Measurements from ENCODE around the gene LIPH.
"Not testable (repeated sequence)": the region's sequence is repeated elsewhere in the genome, so short reads cannot be mapped to it uniquely, and the experiment has no call there.

LIPH gene

DNA sequence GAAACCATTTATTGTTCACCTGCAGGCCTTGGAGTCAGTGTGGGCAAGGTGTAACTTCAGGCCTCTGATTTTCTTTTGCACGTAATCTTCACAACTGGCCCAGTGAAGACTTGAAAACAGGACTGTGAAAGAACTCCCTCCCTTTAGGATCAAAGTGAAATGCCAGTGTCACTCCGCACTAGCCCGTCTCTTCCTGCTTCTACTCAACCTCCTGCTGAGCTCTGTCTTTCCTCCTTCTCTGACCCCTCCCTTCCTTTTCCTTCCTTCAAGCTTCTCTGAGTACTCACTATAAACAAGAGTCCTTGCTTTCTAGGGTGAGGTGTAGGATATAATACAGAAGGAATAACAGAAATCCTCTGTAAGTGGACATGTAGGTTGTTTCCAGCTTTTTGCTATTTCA, 82.1 kb downstream of the LIPH start:
- Histone ChIP-seq H3K9ac (ENCODE audit: low read depth, low read length, poor library complexity, severe bottlenecking) (no peak overlapping the region), H3K4me1 (ENCODE audit: insufficient read depth, low read length, poor library complexity, severe bottlenecking) (no peaks in the 10 kb centered on the region), H2AFZ (ENCODE audit: low read length) (no peak overlapping the region), H3K4me2 (ENCODE audit: low read depth, low read length, poor library complexity, severe bottlenecking) (no peak overlapping the region), H4K20me1 (ENCODE audit: insufficient read depth, low read length, poor library complexity, severe bottlenecking) (no peaks in the 10 kb centered on the region), H3K36me3 (ENCODE audit: insufficient read depth, low read length) (peaks cover 3% of the 10 kb centered on the region; the same call in 1 of the 2 replicates), H3K79me2 (ENCODE audit: insufficient read depth, low read length) (no peaks in the 10 kb centered on the region), H3K27me3 (ENCODE audit: insufficient read depth, low read length, poor library complexity, severe bottlenecking) (no peaks in the 10 kb centered on the region), H3F3A (ENCODE audit: low read depth) (no peaks in the 10 kb centered on the region), H3K9me3 (ENCODE audit: insufficient read depth, low read depth, low read length) (no peaks in the 10 kb centered on the region), H3K4me3 (ENCODE audit: low read length, poor library complexity, severe bottlenecking) (no peak overlapping the region), H3K9me2 (replicated peaks; ENCODE audit: low read depth, low read length) (no peaks in the 10 kb centered on the region)
- no peak for TF ChIP-seq EZH2phosphoT487 (IDR thresholded peaks at IDR 0.05; ENCODE audit: borderline replicate concordance)
- TF ChIP-seq, protein P1, sequence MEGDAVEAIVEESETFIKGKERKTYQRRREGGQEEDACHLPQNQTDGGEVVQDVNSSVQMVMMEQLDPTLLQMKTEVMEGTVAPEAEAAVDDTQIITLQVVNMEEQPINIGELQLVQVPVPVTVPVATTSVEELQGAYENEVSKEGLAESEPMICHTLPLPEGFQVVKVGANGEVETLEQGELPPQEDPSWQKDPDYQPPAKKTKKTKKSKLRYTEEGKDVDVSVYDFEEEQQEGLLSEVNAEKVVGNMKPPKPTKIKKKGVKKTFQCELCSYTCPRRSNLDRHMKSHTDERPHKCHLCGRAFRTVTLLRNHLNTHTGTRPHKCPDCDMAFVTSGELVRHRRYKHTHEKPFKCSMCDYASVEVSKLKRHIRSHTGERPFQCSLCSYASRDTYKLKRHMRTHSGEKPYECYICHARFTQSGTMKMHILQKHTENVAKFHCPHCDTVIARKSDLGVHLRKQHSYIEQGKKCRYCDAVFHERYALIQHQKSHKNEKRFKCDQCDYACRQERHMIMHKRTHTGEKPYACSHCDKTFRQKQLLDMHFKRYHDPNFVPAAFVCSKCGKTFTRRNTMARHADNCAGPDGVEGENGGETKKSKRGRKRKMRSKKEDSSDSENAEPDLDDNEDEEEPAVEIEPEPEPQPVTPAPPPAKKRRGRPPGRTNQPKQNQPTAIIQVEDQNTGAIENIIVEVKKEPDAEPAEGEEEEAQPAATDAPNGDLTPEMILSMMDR (conservative IDR thresholded peaks at IDR 0.05; ENCODE audit: low read length), result no peak

DNA sequence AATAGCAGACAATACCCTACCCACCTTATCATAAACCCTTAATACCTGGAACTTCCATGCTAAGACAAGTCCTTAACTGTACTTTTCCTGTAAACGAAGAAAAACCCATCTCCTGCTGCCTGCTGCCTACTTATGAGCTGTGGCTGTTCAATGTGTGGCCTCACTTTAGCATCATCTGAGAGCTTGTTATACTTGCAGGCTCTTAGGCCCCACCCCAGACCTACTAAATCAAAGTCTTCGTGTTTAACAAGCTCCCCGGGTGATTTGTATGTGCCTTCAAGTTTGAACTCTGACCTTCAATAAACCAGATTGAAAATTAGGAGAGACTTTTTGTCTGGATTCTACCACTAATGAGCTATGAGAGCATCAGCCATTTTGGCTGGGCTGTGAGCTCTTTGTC, 82.8 kb downstream of the LIPH start:
- Histone ChIP-seq H3K4me3 (ENCODE audit: low read length, poor library complexity, severe bottlenecking) (no peak overlapping the region), H3K9me2 (replicated peaks; ENCODE audit: low read depth, low read length) (no peaks in the 10 kb centered on the region)
- TF ChIP-seq, protein P1 (conservative IDR thresholded peaks at IDR 0.05; ENCODE audit: low read length), result no peak
- TF ChIP-seq EZH2phosphoT487 (IDR thresholded peaks at IDR 0.05; ENCODE audit: borderline replicate concordance), result no peak

DNA sequence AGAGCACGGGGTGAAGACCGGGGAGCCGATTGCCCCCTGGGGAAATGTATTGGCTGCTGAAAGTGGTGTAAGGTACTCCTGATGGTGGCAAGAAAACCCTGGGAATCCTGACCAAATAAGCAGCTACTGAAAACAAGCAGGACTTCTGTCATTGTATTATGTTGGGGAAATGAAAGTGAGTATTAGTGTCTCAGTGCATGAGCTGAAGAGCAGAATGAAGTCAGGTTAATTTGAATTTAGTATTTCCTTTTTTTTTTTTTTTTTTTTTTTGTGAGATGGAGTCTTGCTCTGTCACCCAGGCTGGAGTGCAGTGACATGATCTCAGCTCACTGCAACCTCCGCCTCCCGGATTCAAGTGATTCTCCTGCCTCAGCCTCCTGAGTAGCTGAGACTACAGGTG, 86.3 kb downstream of the LIPH start:
- not testable (repeated sequence) for H3F3A ChIP-seq (ENCODE audit: low read depth); H3K4me2 ChIP-seq (ENCODE audit: low read depth, low read length, poor library complexity, severe bottlenecking); H3K36me3 ChIP-seq (ENCODE audit: insufficient read depth, low read length); H4K20me1 ChIP-seq (ENCODE audit: insufficient read depth, low read length, poor library complexity, severe bottlenecking); H2AFZ ChIP-seq (ENCODE audit: low read length); H3K79me2 ChIP-seq (ENCODE audit: insufficient read depth, low read length); H3K27me3 ChIP-seq (ENCODE audit: insufficient read depth, low read length, poor library complexity, severe bottlenecking); H3K9me2 ChIP-seq (replicated peaks; ENCODE audit: low read depth, low read length); H3K9ac ChIP-seq (ENCODE audit: low read depth, low read length, poor library complexity, severe bottlenecking); H3K9me3 ChIP-seq (ENCODE audit: insufficient read depth, low read depth, low read length); H3K4me3 ChIP-seq (ENCODE audit: low read length, poor library complexity, severe bottlenecking); H3K4me1 ChIP-seq (ENCODE audit: insufficient read depth, low read length, poor library complexity, severe bottlenecking)

More for the DNA sequence above, 82.8 kb downstream of the LIPH start:
- H3K9ac ChIP-seq (ENCODE audit: low read depth, low read length, poor library complexity, severe bottlenecking), result no peak overlapping the region
- H3F3A ChIP-seq (ENCODE audit: low read depth), result no peaks in the 10 kb centered on the region
- no peaks in the 10 kb centered on the region for H3K4me1 ChIP-seq (ENCODE audit: insufficient read depth, low read length, poor library complexity, severe bottlenecking)
- H3K27me3 ChIP-seq (ENCODE audit: insufficient read depth, low read length, poor library complexity, severe bottlenecking), result no peaks in the 10 kb centered on the region
- no peaks in the 10 kb centered on the region for H3K79me2 ChIP-seq (ENCODE audit: insufficient read depth, low read length)
- no peak overlapping the region for H2AFZ ChIP-seq (ENCODE audit: low read length)
- H3K4me2 ChIP-seq (ENCODE audit: low read depth, low read length, poor library complexity, severe bottlenecking), result no peak overlapping the region
- H3K9me3 ChIP-seq (ENCODE audit: insufficient read depth, low read depth, low read length), result no peaks in the 10 kb centered on the region
- no peaks in the 10 kb centered on the region for H4K20me1 ChIP-seq (ENCODE audit: insufficient read depth, low read length, poor library complexity, severe bottlenecking)
- H3K36me3 ChIP-seq (ENCODE audit: insufficient read depth, low read length), result peaks cover 3% of the 10 kb centered on the region; the same call in 1 of the 2 replicates

DNA sequence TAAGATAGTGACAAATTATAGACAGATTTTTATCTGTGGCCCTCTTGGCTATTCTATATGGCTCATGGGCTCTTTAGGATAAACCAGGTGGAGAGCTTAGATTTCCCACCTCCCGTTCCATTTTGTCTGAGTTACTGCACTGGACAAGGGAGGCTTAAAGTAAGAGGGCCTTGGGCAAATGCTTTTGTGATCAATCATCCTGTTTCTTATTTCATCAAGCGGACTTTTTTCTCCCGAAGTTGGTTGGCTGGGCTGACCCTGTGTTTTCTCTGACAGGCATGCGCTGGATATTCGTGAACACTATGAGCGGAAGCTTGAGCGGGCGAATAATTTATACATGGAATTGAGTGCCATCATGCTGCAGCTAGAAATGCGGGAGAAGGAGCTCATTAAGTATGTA, 86.9 kb downstream of the LIPH start:
- Histone ChIP-seq H2AFZ (ENCODE audit: low read length) (no peak overlapping the region), H3K79me2 (ENCODE audit: insufficient read depth, low read length) (no peaks in the 10 kb centered on the region), H3K27me3 (ENCODE audit: insufficient read depth, low read length, poor library complexity, severe bottlenecking) (no peaks in the 10 kb centered on the region), H3K9ac (ENCODE audit: low read depth, low read length, poor library complexity, severe bottlenecking) (no peak overlapping the region), H3K36me3 (ENCODE audit: insufficient read depth, low read length) (peaks cover 3% of the 10 kb centered on the region; the same call in 1 of the 2 replicates), H3K4me2 (ENCODE audit: low read depth, low read length, poor library complexity, severe bottlenecking) (no peak overlapping the region), H4K20me1 (ENCODE audit: insufficient read depth, low read length, poor library complexity, severe bottlenecking) (no peaks in the 10 kb centered on the region), H3F3A (ENCODE audit: low read depth) (no peaks in the 10 kb centered on the region), H3K4me1 (ENCODE audit: insufficient read depth, low read length, poor library complexity, severe bottlenecking) (no peaks in the 10 kb centered on the region), H3K9me2 (replicated peaks; ENCODE audit: low read depth, low read length) (no peaks in the 10 kb centered on the region), H3K4me3 (ENCODE audit: low read length, poor library complexity, severe bottlenecking) (no peak overlapping the region), H3K9me3 (ENCODE audit: insufficient read depth, low read depth, low read length) (no peaks in the 10 kb centered on the region)
- TF ChIP-seq, protein P1 (conservative IDR thresholded peaks at IDR 0.05; ENCODE audit: low read length), result no peak
- TF ChIP-seq EZH2phosphoT487 (IDR thresholded peaks at IDR 0.05; ENCODE audit: borderline replicate concordance), result no peak
